T-helper 2 cell treated with Interferon-gamma antibody and Interleukin-4, amounts not matched to agents 100 ng/mL and 5 ng/mL, for 36 hours (primary cell): Measurements from ENCODE around the gene TCAF1. TPM values are rescaled to one million over a fixed set of nuclear protein-coding genes. Genes with fewer than 3 reads are reported as not detected.
"Not testable (repeated sequence)": the region's sequence is repeated elsewhere in the genome, so short reads cannot be mapped to it uniquely, and the experiment has no call there.

ENCODE experiments used
- intact Hi-C: fragments of 100-400 bp; cut with micrococcal nuclease; formaldehyde crosslinking; loops from one replicate; pipeline ENCODE4 v1.15.1; 2023
- total RNA-seq: library from RNA; stranded (reverse); gene quantifications from 2 replicates; pipeline ENCODE4 v1.2.3, GENCODE V29; 2022

The TCAF1 gene
- total RNA-seq, 1 donor from 2014 or later, result 15.7 TPM

DNA sequence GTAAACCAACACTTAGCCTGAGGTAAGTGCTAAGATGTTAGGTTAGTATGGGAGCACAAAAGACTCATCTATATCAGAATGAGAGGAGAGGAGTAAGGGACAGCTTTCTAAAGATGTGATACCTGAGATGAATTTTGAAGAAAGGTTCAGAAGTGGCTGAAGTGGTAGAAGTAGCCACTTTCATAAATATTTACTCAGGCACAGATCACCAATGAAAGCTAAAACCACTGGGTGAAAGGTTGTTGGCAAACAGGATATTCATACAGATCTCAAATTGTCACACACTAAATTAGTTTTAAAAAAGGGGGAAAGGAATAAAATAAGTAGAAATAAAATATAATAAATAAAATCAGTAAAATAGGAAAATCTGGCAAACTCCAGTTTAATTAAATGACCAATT is 30.4 kb downstream of the TCAF1 start:
- intact Hi-C loops, result not testable (repeated sequence)

GRCh38 chr7:143857994-143858393 is 44.0 kb downstream of the TCAF1 start:
- intact Hi-C loops, result not testable (repeated sequence)

DNA sequence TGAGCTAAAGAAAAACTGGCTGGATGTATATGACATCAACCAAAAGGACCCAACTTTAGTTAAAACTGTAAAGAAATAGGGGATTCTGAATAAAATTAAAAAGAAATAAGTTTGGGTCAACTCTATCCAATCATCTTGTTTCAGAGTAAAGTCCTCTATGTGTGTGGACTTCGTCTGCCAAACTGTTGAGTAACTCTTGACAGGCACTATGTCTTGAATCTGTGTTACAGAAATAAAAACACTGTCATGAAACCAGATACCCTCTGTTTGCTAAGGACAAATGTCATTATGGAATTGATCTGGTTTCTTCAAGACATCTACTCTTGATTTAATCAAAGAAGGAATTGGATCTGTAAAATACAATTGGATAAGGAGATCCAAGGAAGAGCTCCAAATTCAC is 46.5 kb downstream of the TCAF1 start:
- intact Hi-C loops, result not testable (repeated sequence)

DNA sequence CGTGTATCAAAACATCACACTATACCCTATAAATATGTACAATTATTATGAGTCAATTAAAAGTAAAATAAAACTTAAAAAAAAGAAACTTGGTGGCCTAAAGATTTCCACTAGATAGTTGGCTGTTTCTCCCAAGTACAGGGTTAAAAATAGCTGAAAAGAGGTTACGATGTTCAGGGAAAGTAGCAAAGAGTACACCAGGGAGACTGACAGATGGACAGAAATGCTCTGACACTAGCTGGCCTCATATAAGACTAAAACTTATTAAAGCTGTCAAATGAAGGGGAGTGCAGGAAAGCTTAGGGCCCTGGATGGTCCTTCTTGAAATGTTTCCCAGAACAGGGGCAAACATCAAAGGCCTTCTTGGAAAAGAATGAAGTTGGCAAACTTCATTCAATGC is 51.3 kb downstream of the TCAF1 start:
- intact Hi-C loops, result no loop called here

DNA sequence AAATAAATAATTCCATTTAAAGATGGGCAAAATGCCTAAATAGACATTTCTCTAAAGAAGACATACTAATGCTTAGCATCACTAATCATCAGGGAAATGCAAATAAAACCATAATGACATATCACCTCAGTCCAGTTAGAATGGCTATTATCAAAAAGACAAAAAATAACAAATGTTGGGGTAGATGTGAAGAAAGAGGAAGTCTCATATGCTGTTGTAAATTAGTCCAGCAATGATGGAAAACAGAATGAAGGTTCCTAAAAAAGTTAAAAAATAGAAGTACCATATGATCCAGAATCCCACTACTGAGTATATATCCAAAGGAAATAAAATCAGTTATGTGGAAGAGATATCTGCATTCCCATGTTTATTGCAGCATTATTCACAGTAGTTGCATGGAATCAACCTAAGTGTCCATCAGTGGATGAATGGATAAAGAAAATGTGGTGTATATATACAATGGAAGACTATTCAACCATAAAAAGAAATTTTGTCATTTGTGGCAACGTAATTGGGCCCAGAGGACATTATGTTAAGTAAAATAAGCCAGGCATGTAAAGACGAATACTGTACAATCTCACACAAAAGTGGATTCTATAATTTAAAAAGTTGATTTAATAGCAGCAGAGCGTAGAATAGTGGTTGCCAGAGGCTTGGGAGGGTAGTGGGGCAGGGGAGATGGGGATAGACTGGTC is 52.0 kb downstream of the TCAF1 start:
- intact Hi-C loops, result no loop called here

- intact Hi-C loops, result no loop called here
Observed at GRCh38 chr7:143848192-143848591, 53.8 kb downstream of the TCAF1 start.

DNA sequence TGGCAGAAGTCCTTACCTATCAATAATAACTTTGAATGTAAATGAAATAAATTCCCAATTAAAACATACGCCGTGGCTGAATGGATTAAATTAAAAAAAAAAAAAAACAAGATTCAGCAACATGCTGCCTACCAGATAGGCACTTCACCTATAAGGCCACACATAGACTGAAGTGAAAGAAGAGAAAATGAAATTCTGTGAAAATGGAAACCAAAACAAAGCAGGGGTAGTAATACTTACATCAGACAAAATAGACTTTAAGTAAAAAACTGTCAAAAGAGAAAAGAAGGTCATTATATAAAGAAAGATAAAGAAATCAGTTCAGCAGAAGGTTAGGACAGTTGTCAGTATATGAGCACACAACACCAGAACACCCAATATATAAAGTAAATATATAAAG is 55.3 kb downstream of the TCAF1 start:
- intact Hi-C loops, result no loop called here

- intact Hi-C loops, result not testable (repeated sequence)
Observed at GRCh38 chr7:143841696-143842095, 60.3 kb downstream of the TCAF1 start.

- intact Hi-C loops, result not testable (repeated sequence)
Observed at GRCh38 chr7:143840062-143840461, 61.9 kb downstream of the TCAF1 start.

- intact Hi-C loops, result not testable (repeated sequence)
Observed at GRCh38 chr7:143837223-143837622, 64.8 kb downstream of the TCAF1 start.

GRCh38 chr7:143836622-143837021 is 65.4 kb downstream of the TCAF1 start:
- intact Hi-C loops, result not testable (repeated sequence)

DNA sequence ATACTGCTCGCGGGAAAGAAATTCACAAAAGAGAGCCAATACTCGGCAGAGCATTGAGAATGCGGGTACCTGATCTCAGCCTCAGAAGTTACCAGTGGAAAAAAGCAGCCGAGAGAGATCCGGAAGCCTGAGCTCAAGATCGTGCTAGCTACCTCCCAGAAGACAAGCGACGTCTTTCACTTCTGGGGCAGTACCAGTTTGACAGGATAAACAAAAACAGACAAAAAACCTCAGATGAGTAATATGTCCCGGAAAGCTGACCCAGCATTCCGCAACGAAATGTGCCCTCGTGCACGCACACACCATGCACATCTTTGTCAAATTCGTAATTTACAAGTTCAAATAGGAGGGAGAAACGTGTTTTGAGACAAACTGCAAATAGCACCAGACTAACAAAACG is 65.9 kb downstream of the TCAF1 start:
- intact Hi-C loops, result not testable (repeated sequence)

DNA sequence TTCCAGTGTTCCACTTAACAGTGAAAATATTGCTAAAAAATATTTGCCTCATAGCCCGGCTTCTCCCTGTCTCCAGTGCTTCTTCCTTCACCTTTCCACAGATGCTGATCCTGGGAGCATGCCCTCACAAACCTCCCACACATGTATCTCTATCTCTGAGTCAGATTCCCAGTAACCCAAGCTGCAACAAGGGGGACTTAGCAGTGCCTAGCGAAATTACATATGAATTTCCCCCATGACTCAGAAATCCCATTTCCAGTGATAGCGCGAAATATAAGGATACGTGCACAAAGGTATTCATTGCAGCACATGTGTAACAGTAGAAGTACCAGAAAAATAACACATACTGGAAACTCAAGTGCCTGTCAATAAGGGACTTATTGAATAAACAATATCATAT is 75.4 kb downstream of the TCAF1 start:
- intact Hi-C loops, result not testable (repeated sequence)

GRCh38 chr7:143824295-143825135 is 77.5 kb downstream of the TCAF1 start:
- intact Hi-C loops, result not testable (repeated sequence)

DNA sequence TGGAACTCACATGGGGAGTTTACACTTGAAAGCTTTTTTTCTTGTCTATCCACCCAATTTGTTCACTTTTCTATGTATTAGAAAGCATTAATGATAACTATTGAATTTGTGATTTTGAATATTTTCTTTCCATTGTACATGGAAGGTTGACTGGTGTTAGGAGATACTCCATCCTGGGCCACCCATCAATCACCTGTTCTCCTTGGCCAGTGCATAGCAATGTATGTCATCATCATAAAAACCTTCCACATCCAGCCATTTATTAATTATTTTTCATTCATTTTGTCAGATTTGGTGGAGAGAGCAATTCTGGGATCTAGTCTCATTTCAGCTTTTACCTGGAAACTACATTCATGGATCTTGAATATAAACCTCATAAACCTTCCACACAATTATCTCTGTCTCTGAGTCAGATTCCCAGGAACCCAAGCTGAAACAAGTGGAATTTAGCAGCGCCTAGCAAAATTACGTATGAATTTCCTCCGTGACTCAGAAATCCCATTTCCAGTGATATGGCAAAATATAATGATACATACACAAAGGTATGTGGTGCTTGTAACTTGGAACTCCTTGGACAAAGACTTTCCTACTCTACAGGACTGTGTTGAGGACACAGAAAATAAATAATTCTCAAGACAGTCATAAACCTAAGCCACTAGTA is 78.2 kb downstream of the TCAF1 start:
- intact Hi-C loops, result not testable (repeated sequence)

DNA sequence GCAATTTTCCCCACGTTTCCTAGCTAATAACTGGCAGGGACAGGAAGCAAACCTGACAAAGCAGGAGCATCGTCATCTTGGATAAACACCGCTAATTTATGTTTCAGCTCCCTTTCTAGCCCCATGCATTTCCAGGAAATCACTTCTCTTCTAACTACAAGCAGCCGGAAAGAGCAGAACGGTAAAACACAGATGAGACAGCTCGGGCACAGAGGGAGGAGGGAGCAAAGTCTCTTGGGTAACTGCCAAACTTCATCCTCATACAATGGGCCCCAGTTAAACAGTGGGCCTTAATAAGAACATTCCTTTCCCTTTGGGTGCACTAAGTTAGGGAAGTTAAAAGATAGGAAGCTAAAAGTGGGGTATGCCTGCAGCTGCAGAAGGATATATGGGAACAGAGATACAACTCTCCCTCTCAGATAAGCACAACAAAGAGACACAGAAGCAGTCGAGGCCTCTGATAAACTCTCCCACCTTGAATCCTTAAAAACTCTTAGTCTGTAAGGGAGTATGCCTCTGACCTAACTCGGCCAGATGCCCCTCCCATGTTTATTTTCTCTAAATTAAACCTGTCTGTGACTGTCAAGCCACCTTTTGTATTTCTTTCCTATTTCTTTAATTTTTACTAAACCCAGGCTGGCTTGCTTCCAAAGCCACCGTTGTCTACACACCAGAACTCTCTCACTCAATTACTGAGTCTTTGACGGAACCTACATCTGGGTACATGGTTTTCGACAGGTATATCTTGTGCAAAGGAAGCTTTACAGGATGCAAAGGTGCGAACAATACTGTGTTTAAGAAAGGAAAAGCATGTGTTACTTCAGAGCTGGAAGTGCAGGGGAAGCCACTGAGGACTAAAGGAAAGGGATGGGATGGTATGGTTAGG is 80.3 kb downstream of the TCAF1 start:
- intact Hi-C loops, result not testable (repeated sequence)

DNA sequence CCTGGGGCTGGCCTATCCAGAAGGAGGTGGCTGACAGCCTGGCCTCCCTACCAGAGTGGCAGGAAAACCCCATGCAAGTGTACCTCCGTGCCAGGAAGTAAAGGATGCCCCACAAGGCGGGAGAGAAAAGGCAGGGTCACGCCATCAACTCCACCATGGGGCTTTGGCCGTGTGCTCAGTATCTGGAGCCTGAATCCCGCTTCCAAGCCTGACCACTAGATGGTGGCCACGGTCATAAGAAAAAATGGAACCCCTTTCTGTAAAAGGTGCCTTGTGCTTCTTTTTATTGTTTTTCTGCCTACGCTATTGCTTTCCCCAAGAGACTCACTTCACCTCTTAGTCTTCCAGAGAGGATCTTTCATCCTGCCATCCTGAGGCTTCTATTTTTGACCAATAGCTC is 84.1 kb downstream of the TCAF1 start:
- intact Hi-C loops, result not testable (repeated sequence)

- intact Hi-C loops, result not testable (repeated sequence)
Observed at GRCh38 chr7:143816471-143817133, 85.4 kb downstream of the TCAF1 start.

DNA sequence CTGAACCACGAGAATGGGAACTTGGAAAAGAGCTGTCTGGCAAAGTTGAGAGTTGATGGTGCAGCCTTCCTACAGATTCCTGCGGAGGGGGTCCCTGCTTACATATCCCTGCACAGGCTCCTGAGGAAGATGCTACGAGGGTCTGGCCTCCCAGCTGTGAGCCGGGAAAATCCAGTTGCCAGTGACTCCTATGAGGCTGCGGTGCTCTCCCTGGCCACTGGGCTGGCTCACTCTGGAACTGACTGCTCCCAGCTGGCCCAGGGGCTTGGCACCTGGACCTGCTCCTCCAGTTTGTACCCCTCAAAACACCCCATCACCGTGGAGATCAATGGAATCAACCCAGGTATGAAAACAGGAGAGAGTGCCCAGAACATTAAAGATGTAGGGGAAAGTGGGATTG is 91.3 kb downstream of the TCAF1 start:
- intact Hi-C loops, result not testable (repeated sequence)

DNA sequence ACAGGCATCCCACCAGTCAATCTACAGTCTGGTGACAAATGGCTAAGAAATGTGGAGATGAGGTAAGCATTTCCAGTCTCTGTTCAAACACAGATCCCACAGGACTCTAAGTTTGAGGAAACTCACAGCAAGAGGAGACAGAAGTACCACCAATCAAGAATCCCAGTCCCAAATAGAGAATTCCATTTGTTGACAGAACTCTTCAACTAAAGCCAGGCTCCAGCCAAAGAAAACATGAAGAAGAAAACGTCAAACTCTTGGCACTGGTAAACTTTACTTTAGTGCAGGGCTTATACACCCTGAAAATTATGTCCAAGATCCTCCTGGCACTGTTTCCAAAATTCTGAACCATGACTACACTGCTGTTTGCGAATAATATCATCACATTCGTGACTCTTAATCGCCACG is 95.3 kb downstream of the TCAF1 start:
- intact Hi-C loops, result not testable (repeated sequence)
